H54 (cell line): Measurements from ENCODE around the gene CAPZA1.

Experiments used
- DNase-seq: peaks from one replicate; pipeline ENCODE4 v3.0.0; 2011; ENCODE audit warnings: low spot score, mixed read lengths; ENCODE audit not compliant: insufficient read length
- FAIRE-seq: peaks from 3 replicates; lab custom pipeline; 2011; peaks lifted over from hg19 to GRCh38; lab: Jason Lieb, UNC
- POLR2A ChIP-seq: IDR thresholded peaks from 2 replicates; pipeline ENCODE4 v1.6.1; 2011; ENCODE audit warnings: low read depth, mild to moderate bottlenecking, low read length

The CAPZA1 gene

GRCh38 chr1:112676543-112676942, 56.9 kb downstream of the CAPZA1 start:
- FAIRE-seq (no peak), DNase-seq (no peak)
- TF ChIP-seq POLR2A = no peak

- FAIRE-seq = no peak
- no peak for TF ChIP-seq POLR2A
- DNase-seq = no peak
Observed at GRCh38 chr1:112677501-112677900, 57.9 kb downstream of the CAPZA1 start.

DNA sequence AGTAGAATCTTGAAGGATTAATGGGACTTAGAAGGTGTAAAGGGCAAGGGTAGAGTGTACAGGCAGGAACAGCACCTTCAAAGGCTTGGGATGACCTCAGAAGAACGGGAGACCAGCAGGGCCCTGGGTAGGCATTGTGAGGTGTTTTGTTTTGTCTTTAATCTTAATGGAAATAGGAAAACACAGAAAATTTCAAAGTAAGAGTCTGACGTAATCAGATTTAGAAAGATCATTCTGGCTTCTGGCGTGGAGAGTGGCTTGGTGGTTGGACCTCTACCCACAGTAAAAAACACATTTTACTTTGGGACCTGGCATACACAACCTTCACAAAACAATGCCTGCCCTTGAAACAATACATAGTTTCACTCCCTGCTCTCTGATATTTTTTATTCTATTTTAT, 59.0 kb downstream of the CAPZA1 start:
- TF ChIP-seq POLR2A = no peak
- FAIRE-seq = no peak
- no peak for DNase-seq

GRCh38 chr1:112685913-112686312, 66.3 kb downstream of the CAPZA1 start:
- TF ChIP-seq POLR2A = no peak
- no peak for FAIRE-seq
- no peak for DNase-seq

GRCh38 chr1:112686417-112686816, 66.8 kb downstream of the CAPZA1 start:
- DNase-seq = no peak
- no peak for TF ChIP-seq POLR2A
- no peak for FAIRE-seq

- TF ChIP-seq POLR2A = no peak
- DNase-seq (no peak), FAIRE-seq (no peak)
Observed at GRCh38 chr1:112686835-112687234, 67.2 kb downstream of the CAPZA1 start.

- FAIRE-seq = no peak
- no peak for TF ChIP-seq POLR2A
- no peak for DNase-seq
Observed at GRCh38 chr1:112687361-112687760, 67.7 kb downstream of the CAPZA1 start.

- no peak for TF ChIP-seq POLR2A
- DNase-seq (no peak), FAIRE-seq (no peak)
Observed at GRCh38 chr1:112687785-112688496, 68.3 kb downstream of the CAPZA1 start.

DNA sequence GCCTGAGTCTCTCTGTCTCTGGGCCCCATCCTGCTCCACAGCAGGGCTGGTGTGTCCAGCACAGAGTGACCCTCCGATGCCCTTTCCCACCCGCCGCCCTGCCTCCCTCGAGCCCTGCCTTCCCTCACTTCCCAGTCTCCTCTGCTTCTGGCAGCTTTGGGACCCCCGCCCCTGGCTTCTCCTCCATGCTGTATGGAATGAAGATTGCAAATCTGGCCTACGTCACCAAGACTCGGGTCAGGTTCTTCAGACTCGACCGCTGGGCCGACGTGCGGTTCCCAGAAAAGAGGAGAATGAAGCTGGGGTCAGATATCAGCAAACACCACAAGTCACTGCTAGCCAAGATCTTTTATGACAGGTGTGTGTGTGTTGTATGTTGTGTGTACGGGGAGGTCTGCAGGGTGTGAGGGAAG, 69.2 kb downstream of the CAPZA1 start:
- DNase-seq (no peak), FAIRE-seq (no peak)
- TF ChIP-seq POLR2A = no peak

DNA sequence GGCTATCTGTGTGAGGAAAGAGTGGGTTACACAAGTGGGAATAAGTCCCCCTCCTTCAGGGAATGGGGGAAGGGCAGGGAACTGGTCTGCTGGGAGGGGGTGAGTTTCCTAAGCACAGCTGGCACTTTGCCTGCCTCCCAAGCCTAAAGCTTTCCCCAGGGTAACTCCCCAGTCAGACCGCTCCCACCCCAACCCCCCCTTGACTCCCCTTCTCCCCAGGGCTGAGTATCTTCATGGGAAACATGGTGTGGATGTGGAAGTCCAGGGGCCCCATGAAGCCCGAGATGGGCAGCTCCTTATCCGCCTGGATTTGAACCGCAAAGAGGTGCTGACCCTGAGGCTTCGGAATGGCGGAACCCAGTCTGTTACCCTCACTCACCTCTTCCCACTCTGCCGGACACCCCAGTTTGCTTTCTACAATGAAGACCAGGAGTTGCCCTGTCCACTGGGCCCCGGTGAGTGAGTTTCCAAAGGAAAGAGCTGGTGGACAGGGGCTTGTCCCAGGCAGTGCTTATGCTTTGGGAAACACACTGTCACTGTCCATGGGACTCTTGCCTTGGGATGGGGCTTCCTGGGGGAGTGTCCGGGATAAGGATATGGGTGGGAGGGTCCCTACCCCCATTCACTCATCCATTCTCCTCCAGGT, 69.7 kb downstream of the CAPZA1 start:
- no peak for TF ChIP-seq POLR2A
- no peak for FAIRE-seq
- no peak for DNase-seq

- no peak for DNase-seq
- no peak for TF ChIP-seq POLR2A
- FAIRE-seq = no peak
Observed at GRCh38 chr1:112689842-112690237, 70.2 kb downstream of the CAPZA1 start.

GRCh38 chr1:112692681-112693080, 73.0 kb downstream of the CAPZA1 start:
- FAIRE-seq = no peak
- no peak for TF ChIP-seq POLR2A
- DNase-seq = no peak

- FAIRE-seq (no peak), DNase-seq (no peak)
- no peak for TF ChIP-seq POLR2A
Observed at GRCh38 chr1:112693821-112694220, 74.2 kb downstream of the CAPZA1 start.

DNA sequence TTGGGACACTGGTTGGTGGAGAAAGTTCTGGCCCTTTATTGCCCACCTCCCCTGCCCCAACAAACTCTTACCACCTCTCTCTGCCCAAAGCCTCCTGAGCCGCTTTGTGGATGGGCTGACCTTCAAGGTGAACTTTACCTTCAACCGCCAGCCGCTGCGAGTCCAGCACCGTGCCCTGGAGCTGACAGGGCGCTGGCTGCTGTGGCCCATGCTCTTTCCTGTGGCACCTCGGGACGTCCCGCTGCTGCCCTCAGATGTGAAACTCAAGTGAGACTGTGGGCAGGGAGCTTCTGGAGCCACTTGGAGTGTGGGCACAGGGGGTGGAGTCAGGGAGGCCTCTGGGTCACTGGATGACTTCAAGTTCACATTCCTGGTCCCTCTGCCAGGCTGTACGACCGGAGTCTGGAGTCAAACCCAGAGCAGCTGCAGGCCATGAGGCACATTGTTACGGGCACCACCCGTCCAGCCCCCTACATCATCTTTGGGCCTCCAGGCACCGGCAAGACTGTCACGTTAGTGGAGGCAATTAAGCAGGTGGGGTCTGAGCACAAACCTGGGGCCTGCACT, 74.8 kb downstream of the CAPZA1 start:
- TF ChIP-seq POLR2A = no peak
- DNase-seq (no peak), FAIRE-seq (no peak)

- no peak for TF ChIP-seq POLR2A
- DNase-seq (no peak), FAIRE-seq (no peak)
Observed at GRCh38 chr1:112695276-112695675, 75.6 kb downstream of the CAPZA1 start.
